GM12891 (cell line): ENCODE measurements around the gene LSM12.

ENCODE experiments used
- DNase-seq: peaks from one replicate; pipeline ENCODE4 v3.0.0; 2011; ENCODE audit warnings: low spot score; ENCODE audit not compliant: insufficient read length
- FAIRE-seq: peaks from 2 replicates; lab custom pipeline; 2011; peaks lifted over from hg19 to GRCh38; lab: Jason Lieb, UNC
- PAX5 ChIP-seq: IDR thresholded peaks from 2 replicates; pipeline ENCODE4 v1.6.1; 2011; ENCODE audit warnings: low read length, moderate library complexity, mild to moderate bottlenecking; ENCODE audit not compliant: insufficient read depth, severe bottlenecking
- POLR2A ChIP-seq: IDR thresholded peaks from 2 replicates; pipeline ENCODE4 v1.6.1; 2011; ENCODE audit warnings: low read depth, low read length, control low read depth
- POLR2AphosphoS5 ChIP-seq: IDR thresholded peaks from 2 replicates; pipeline ENCODE4 v1.6.1; 2011; ENCODE audit warnings: low read depth, low read length, control low read depth
- POU2F2 ChIP-seq: IDR thresholded peaks from 2 replicates; pipeline ENCODE4 v1.6.1; 2011; ENCODE audit warnings: low read depth, mild to moderate bottlenecking, control low read depth, low read length, moderate library complexity
- SPI1 ChIP-seq: IDR thresholded peaks from 2 replicates; pipeline ENCODE4 v1.6.1; 2011; ENCODE audit warnings: low read depth, low read length, control low read depth
- TAF1 ChIP-seq: IDR thresholded peaks from 2 replicates; pipeline ENCODE4 v1.6.1; 2011; ENCODE audit warnings: low read depth, low read length, control low read depth

Gene LSM12

GRCh38 chr17:44014437-44015172 is 51.9 kb downstream of the LSM12 start, which contains the start of gene TMEM101:
Gene TMEM101, minus strand, starts transcription at chr17:44014963. Its CDS starts 11 bp downstream, at chr17:44014952.
- peak; percentile 96 for DNase-seq
- peak; percentile 96 for FAIRE-seq
- TF ChIP-seq SPI1 (no peak), POLR2A (peak; percentile 90), POU2F2 (peak; percentile 90), TAF1 (peak; percentile 87), POLR2AphosphoS5 (peak; percentile 87; the same call in 1 of the 2 replicates), PAX5 (peak; percentile 59)

DNA sequence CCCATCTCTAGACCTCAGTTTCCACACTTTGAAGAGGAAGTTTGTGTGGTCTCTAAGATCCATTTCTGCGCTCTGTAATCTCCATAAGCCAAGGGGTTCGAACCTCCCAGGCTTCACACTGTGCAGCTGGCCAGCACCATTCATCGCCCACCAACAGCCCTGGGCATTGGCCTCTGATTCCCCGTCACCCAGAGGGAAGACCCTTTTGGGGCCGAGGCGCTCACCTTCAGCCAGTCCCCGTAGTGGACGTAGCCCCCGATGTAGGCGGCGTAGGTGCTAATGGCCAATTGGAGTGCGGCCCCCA is 52.4 kb downstream of the LSM12 start:
- DNase-seq (no peak), FAIRE-seq (no peak)
- no peak for TF ChIP-seq POLR2AphosphoS5
- TF ChIP-seq PAX5: no peak
- TF ChIP-seq TAF1: no peak
- no peak for TF ChIP-seq POLR2A
- TF ChIP-seq SPI1: no peak
- TF ChIP-seq POU2F2: no peak

DNA sequence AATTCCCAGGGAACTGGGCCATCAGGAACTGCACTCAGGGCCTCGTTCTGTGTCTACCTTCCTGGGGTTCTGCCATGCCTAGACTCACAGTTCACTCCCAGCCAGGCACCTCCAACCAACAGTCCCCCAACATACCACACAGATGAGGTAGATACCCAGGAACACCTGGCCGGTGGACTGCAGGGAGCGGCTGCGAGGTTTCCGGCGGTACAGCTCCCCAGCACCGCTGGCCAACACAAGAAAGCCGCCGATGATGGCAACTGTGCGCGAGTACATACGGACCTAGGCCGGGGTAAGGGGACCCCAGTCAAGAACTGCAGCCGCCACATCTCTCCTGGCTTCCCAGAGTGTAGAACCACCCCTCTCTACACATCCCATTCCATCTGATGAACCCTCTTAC is 53.6 kb downstream of the LSM12 start:
- DNase-seq (no peak), FAIRE-seq (no peak)
- TF ChIP-seq TAF1 (no peak), POLR2AphosphoS5 (no peak), PAX5 (no peak), SPI1 (no peak)

DNA sequence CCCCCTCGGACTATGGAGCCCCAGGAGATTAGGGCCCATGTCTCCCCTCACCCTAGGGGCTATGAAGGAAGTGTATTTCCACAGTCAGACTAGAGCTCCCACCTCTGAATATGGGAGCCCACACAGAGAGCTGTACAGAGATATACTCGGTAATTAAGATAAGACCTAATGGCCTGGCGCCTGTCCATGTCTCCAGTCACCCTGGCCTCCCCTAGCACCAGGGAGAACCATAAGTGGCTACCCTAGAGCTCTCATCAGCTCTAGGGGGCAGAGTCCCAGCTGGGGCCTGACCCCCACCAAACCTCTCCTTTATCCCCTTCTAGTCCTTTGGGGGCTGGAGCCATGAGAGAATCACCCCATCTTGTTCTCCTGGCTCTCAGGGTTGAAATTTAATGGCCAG is 54.1 kb downstream of the LSM12 start:
- no peak for TF ChIP-seq PAX5
- TF ChIP-seq POLR2A: no peak
- no peak for TF ChIP-seq POU2F2
- TF ChIP-seq TAF1: no peak
- no peak for TF ChIP-seq POLR2AphosphoS5
- TF ChIP-seq SPI1: no peak
- FAIRE-seq: no peak

GRCh38 chr17:44011876-44012275 is 54.6 kb downstream of the LSM12 start:
- TF ChIP-seq POLR2AphosphoS5 (no peak), POLR2A (no peak), POU2F2 (no peak), SPI1 (no peak), PAX5 (no peak), TAF1 (no peak)
- FAIRE-seq: no peak
- no peak for DNase-seq

More for the DNA sequence above, 54.1 kb downstream of the LSM12 start:
- DNase-seq: no peak

DNA sequence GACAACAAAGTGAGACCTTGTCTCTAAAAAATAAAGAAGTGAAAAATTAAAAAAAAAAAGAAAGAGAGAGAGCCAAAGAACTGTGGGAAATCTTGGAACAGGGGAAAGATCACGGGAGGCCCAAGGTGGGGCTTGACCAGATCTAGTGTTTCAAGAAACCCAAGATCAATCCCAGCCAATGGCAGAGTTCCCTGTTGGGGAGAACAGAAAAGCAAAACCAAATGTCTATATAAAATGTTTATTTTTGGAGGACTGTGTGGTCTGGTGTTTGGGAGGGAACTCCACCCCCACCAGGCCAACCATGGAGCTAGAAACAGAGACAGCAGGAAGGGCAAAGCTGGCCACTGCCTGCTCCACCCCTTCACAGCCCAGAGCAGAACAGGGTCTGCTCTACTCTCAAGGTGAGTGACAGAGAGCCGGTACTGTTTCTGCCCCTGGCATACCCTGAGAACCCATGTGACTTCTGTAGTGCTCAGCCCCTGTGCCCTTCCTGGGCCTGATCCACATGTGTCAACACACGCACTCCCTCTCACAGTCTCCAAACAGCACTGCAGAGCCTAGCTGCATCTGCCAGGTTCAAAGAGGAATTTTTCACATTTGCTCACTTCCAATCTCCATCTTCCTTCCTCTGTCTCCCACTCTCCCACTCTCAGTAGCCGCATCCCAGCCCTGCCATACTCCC is 55.4 kb downstream of the LSM12 start:
- FAIRE-seq (no peak), DNase-seq (no peak)
- TF ChIP-seq PAX5 (no peak), POU2F2 (no peak), POLR2AphosphoS5 (no peak), SPI1 (no peak), POLR2A (no peak), TAF1 (no peak)

DNA sequence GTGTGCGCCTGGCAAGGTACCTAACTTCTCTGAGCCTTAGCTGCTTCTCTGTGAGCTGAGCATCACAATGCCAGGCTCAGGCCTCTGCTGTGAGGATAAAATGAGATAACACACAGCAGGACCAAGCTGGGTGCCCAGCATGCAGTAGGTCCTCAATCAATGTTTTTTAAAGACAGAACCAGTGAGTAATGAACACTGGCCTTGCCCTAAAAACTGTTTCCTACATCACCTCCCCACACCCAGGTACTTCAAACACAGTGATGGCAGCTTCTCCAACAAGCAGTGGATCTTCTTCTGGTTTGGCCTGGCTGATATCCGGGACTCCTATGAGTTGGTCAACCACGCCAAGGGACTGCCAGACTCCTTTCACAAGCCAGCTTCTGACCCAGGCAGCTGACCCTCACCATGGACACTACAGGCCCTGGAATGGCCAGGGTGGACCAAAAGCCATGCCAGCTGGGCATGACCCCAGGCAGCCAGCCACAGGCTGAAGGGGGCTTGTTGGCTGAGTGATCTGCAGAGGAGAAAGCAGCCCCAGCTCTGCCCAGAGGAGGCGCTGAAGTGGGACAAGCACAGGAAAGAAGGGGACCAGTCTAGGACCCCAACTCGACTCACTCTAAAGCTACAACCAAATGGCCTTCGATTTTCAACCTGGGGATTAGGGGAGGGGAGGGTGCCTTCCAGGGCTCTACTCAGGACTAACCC is 58.1 kb downstream of the LSM12 start:
- FAIRE-seq (no peak), DNase-seq (no peak)
- TF ChIP-seq POLR2A (no peak), TAF1 (no peak), SPI1 (no peak), PAX5 (no peak), POU2F2 (no peak), POLR2AphosphoS5 (no peak)

- no peak for DNase-seq
- TF ChIP-seq POLR2AphosphoS5 (no peak), TAF1 (no peak), POLR2A (no peak), POU2F2 (no peak), PAX5 (no peak), SPI1 (no peak)
- FAIRE-seq: peak; percentile 43
These were observed 58.9 kb downstream of the LSM12 start for GRCh38 chr17:44007346-44008204.
